D341Med (cell line): Measurements from ENCODE around the gene CDK14.
"Not testable (repeated sequence)": the region's sequence is repeated elsewhere in the genome, so short reads cannot be mapped to it uniquely, and the experiment has no call there.

Experiments
- DNase-seq: peaks from one replicate; pipeline ENCODE4 v3.0.0; 2012; ENCODE audit warnings: low spot score

CDK14 gene

DNA sequence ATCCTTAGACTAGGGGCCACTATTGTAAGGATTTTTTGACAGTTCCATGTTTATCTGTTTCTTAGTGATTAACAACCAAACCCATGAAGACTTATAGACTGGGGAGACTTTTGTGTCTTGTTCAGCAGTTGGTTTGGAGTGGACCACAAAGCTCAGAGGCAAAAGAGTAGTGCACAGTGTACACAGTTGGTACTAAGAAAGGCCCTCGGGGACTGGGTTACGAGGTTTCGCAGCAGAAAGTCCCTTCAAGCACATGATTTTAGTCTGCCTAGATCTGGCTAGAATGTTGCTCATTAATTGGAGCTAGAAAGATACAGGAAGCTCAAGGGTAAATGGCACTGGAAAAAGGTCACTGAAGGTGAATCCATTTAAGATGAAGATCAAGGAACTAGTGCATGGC, 35.4 kb downstream of the CDK14 start:
- no peak for DNase-seq

DNA sequence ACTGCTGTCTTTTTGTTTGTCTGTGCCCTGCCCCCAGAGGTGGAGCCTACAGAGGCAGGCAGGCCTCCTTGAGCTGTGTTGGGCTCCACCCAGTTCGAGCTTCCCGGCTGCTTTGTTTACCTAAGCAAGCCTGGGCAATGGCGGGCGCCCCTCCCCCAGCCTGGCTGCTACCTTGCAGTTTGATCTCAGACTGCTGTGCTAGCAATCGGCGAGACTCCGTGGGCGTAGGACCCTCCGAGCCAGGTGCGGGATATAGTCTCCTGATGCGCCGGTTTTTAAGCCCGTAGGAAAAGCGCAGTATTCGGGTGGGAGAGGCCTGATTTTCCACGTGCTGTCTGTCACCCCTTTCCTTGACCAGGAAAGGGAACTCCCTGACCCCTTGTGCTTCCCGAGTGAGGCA, 43.6 kb downstream of the CDK14 start:
- not testable (repeated sequence) for DNase-seq

DNA sequence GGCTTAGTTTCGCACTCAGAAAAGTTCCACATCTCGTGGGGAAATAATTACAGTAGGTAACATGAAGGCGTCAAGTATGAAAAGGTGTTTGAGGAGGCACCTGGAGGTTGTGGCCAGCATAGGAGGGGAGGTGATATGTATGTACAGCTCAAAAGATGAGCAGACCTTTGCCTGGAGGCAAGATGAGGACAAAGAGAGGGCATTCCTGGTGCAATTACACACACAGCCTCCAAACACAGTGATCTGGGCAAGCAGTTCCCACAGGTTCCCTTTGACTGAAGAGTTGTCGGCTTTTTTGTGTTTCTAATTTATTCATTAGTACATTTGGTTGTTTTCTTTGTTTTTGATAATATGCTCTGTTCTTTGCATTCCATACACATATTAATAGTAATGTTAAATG, 46.9 kb downstream of the CDK14 start:
- DNase-seq = no peak

DNA sequence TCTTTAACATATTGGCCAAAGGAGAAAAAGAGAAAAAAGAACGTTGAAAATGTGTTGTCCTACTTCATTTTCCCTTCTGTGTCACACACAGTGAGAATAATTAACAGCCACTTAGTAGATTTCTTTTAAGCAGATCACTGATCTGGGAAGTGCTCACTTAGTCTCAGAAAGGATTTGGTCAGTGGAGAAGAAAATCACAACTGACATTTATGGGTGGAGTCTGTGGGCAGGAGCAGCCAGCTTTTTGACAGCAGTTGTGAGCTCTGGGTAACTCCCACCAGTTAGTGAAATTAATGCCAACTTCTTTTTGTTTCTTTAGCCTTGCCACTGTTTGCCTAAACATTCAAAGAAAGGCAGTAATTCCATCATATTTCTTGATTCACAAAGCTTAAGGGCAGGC, 49.7 kb downstream of the CDK14 start:
- DNase-seq = peak; percentile 38

DNA sequence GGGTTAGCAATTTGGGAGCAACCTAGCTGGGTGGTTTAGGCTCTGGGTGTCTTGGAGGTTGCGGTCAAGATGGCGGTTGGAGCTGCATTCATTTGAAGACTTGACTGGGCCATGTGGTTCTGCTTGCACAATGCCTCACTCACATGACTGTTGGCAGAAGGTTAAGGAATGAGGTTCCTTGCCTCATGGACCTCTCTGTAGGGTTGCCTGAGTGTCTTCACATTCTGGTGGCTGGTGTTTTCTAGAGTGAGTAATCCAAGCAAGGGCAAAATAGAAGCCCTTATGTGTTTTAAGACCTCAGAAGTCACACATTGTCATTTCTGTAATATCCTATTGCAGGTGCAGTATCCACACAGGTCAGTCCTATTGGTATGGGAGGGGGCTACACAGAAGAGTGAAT, 52.0 kb downstream of the CDK14 start:
- no peak for DNase-seq

DNA sequence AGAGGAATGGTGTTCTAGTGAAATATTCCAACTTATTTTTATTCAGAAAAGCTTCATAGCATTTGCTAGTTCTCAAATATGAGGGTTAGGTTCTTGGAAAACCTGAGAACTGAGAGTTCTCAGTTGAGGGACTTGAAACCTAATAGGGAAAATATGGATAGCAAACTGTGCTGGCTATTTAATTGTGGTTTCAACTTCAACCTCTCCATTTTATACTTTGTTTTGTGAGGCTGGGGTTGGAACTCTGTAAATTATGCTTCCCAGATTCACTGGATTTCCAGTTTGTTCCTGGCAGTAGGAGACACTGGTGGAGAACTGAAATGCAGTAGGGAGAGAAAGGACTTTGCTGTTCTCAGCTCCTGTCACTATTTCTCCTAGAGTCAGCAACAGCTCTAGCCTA, 52.7 kb downstream of the CDK14 start:
- DNase-seq = no peak

DNA sequence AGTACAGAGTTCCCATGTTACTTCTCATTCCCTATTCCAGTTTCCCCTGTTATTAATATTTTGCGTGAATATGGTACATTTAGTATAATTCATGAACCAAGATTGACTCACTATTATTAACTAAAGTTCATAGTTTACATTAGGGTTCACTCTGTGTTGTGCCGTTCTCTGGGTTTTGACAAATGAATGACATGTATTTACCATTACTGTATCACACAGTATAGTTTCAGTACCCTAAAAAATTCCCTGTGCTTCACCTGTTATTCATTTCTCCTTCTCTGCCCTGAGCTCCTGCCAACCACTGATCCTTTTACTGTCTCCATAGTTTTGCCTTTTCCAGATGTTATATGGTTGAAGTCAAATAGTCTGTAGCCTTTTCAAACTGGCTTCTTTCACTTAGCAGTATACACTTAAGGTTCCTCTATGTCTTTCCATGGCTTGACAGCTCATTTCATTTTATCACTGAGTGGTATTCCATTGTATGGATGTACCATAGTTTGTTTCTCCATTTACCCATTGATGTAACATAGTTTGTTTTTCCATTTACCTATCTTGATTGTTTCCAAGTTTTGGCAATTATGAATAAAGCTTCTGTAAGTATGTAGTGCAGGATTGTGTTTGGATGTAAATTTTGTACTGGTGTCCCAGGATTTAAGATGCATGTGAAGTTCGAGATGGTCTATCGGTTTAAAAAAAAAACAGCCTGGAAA, 58.8 kb downstream of the CDK14 start:
- no peak for DNase-seq

DNA sequence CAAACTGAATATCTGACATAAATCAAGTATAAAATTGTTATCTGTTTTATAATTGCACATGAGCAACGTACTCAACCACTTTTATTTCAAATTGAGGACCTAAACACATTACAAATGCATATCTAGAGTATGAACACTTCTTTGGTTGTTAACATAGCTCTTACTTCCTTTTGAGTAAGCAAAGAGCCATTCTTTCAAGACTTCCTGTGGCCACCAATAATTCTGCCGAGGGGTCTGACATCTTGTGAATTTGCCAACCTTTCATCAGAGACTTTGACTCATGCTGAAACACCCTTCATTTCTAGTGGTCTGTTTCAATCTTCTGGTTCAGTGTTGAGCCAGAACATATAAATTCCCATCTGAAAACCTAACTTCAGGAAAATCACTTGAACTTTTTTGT, 59.4 kb downstream of the CDK14 start:
- no peak for DNase-seq

DNA sequence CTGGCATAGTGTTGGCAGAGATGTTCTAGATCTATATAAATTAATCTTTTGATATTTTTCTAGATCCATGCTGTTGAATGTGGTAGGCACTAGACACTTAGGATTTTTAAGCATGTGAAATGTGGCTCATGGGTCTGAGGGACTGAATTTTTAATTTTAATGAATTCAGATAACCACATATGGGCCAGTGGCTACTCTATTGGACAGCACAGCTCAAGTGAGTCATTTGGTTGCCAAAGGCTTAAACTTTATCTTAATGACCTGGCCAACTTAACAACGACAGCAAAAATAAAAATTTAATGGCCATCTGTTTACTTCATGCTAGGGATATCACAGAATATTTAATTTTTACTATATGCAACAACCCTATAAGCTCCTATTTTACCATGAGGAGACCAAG, 61.4 kb downstream of the CDK14 start:
- no peak for DNase-seq

DNA sequence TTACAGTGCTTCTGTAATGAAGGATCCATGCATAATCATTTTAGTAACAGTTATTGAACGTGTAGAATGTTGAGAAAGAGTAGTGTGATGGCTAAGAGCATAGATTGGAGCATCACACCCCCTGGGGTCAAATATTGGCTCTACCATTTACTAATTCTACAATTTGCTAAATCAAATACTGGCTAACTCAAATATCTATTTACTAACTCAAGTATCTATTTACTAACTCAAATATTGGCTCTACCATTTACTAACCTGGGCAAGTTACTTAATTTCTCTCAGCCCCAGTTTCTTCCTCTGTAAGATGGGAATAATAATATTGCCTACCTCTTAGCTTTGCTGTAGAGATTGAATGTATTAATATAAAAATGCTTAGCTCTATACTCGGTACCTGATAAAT, 64.0 kb downstream of the CDK14 start:
- DNase-seq = no peak

DNA sequence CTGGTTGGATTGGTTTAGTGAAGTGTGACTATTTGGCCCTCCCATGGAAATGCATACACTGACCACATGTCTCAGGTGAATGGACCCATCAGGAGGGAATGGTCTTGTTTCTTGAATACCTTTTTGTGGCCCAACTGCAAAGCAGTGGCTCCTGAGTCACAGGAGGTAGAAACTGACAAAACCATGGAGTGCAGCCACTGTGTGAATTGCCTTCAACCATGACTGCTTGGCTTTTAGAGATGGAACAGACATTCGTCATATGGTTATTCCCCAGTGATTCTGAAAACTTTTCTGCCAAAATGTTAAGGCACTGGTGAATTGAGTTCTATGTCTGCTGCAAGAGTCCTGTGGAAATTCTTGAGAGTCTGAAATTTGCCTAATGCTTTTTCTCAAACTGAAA, 64.7 kb downstream of the CDK14 start:
- no peak for DNase-seq

DNA sequence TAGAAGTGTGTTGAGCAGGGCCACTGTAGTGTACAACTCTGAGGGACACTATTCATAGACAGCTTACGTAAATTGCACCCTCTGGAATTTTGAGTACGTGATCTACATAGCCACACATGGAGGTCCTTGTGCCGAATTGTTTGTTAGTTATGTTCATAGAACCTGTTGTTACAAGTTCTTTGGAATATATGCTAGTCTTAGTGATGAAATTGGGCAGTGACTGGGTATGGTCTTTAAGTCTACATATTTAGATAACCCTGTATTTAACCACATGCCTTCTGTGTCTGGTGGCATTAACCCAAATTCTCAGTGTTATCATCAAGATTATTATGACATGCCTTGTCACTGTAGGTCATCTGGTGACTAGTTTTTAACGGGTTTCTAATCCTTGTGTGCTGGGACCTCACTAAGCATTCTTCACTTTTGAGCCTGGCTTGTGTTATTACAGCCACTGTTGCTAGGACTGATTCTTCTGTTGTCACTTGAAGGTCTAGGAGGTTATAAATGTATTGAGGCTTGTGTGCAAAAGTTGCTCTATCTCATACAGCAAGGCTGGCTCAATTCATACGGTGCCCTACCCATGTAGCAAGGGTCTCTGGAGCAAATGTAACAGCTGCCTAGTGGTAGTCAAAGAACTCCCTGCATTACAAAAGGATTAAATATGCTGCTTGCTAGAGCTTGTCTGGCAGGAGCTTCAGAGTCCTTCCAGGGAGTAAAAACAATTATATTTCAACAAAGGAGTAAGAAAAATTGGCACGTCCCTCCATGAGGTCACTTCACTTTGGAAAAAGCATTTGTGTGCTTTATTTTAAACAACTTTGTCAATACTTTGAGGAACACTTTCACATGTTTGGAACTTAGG, 65.4 kb downstream of the CDK14 start:
- no peak for DNase-seq

DNA sequence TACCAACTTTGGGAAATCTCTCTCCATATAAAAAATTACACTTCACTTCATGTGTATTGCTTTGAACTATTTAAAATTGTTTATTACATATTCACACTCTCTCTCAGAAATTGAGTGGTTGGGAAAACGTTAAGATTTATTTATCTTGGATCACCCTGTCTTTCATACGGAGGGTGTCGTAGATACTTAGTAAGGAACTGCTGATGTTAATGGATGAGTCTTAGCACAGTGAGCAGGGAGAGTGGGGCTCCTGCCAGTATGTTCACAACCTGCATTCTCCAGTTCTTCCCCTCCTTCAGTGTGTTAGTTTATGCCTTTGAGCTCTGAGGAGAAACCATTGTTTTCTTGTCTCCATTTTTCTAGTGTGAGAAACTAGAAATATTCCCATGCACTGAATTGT, 67.1 kb downstream of the CDK14 start:
- no peak for DNase-seq

DNA sequence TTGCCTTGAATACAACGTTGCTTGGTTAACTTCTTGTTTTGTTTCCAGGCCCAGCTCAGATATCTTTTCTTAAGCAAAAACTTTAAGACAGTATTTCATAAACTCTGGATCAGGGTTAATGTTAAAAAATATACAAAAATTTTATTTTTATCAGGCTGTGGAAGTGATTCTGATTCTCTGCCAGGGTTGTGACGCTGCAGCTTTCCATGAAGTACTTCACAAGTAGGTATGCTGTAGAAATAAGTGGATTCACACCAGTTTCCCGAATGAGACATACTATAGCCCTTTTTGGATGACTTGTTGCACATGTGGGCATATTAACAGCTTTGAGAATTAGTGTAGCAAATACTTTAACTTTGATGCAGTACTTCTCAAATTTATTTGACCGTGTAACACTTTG, 70.1 kb downstream of the CDK14 start:
- DNase-seq = no peak

DNA sequence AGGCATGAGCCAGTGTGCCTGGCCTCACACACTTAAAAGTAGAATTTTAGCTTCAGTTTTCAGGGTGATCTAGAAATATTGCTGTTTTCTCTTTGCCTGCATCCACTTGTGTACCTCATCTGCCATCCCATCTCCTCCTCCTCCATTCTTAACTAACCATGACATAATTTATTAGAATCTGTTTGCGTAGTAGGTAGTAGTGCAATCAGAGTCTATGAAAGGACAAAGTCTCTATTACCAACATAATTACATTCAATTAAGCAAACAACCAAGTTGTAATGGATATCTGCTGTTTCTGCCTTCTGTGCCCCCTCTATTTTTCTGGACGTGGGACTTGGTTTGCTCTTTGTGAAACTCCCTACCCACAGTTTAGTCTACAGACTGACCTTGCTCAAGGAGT, 72.9 kb downstream of the CDK14 start:
- DNase-seq = no peak

DNA sequence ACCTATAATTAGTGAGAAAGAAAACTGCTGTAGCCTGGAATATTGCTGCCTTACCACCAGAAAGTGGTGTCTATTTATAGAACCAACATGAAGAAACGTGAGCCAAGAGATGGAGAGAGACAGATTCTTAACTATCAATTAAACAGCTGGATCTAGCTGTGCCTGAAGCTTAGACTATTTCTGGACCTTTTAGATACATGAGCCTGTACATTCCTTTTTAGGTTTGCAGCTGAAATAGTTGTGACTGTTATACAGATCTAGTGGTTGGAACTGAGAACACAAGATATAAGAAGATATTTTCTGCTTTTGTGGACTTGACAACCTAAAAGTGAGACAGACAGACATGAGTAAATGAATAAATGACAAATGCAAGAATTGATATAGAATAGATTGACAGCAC, 73.4 kb downstream of the CDK14 start:
- no peak for DNase-seq

DNA sequence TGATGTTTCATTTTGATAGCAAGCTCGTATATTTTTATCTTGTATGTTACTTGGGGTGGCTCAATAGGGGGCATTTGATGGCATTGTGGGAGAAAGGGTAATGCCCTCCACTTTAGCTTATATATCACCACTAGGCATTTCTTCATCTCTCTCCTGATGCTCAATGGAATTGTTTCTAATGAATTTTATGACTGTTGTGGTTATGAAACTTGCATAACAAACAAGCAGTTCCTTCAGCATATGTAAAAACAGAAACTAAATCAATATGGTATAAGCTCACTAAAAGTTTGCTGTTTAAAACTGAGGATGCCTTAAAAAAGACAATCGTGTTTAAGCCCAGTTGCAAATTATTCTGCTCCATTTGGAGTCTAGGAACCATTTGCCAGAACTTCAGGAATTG, 75.5 kb downstream of the CDK14 start:
- no peak for DNase-seq

DNA sequence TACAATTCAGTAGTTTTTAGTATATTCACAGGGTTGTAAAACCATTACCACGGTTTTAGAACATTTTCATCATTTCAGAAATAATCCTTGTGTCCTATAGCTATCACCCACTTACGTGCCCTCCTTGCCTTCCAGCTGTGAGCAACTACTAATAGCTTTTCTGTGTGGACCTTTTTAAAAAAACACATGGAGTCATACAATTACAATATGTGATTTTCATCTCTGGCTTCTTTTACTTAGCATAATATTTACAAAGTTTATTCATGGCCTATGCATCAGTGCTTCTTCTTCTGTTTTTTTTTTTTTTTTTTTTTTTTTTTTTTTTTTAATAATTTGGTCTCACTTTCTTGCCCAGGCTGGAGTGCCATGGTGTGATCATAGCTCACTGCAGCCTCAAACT, 76.1 kb downstream of the CDK14 start:
- no peak for DNase-seq

DNA sequence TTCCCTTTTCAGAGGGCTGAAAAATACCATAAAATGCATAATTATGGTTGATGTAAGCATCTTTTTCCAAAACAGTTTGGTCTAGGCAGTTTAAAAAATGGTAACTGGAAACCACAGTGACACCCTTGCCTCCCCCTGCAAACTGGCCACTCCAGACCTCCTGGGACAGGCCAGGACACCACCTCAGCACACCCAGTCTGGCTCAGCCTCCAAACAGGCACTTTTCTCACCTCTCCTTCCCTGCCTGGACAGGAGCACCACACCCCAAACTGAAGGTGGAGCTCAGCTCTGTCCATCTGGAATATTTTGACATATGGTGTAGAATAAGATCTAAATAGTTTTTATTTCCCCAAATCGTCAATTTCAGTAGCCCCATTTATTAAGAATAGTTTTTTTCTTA, 78.5 kb downstream of the CDK14 start:
- no peak for DNase-seq

DNA sequence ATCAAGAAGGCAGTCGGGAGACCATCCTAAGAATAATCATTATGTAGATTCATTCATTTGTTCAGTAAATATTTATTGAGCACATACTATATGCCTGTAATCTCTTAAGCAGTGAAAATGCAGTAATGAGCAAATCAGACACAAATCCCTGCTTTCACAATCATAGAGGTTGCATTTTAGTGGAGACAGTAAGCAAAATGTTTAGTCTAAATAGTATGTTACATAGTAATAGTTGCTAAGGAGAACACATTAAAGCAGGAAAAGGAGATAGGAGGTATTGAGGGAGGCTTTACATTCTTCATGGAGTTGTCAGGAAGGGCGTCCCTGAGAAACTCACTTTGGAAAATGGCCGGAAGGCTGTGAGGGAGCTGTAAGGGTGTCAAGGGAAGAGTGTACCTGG, 79.9 kb downstream of the CDK14 start:
- DNase-seq = no peak

DNA sequence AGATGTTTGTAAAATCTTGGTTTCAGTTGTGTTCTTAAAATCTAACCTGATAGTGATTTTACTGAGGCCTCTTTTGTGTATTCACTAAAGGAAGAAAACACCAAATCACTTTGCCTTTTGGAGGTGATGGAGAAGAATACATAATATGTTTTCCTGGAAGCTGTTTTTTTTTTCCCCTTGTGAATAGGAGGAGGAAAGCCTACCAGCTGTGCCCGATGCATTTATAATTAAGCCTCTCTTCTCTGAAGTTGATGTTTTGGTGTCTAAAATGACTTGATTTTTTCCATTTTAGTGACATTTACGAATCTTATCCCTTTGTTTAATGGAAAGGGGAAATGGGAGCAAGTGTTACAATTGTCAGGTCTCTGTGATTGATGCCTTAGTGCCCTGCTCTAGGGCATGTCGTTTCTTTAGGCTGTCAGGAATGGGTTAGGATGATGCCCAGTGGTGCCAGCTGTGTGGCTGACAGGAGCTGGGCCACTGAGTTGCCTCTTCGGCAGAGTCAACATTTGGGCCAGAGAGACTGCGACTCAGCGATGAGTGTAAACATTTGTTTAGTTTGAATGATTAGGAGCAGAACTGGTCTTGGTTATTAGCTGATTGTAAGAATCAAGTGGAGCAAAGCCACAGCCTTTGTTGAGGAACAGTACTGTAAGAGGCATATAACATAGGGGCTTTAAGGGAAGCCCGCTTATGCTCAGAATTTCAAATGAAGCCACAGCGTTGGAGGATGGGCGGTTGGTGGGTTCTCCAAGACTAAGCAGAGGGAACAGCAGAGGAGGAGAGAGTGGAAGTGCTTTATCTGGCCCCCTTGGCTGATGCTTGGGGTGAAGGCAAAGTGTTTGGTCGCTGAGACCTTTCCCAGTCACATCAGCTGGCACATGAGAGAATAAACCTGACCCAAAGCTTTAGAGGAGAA, 81.6 kb downstream of the CDK14 start:
- no peak for DNase-seq

DNA sequence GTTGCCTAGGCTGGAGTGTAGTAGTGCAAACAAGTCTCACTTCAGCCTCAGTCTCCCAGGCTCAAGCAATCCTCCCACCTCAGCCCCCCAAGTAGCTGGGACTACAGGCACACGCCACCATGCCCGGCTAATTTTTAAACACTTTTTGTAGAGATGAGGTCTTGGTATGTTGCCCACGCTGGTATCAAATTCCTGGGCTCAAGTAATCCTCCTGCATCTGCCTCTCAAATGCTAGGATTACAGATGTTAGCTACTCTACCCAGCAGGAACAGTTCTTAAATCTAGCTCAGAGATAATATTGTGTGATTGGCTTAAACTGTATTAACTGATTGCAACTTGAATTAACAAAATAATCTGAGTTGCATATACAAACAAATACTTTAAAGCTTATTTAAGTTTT, 82.9 kb downstream of the CDK14 start:
- DNase-seq = no peak

DNA sequence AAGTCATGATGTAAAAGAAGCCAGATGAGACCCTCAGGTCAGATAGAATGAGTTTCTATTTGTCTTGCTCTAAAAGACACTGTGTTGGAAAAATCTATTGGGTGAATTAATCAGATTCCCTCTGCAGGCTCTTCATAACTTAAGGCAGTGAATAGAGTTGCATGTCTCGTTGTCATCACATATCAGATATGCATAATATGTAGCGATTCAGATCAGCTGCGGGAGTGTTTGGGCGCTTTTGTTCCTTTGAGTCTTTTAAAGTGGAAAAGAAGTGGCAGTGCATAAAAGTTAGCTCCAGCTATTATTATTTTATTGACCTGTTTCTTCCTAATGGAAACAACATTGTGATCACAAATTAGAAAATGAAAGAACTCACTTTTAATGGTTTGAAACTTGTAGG, 84.4 kb downstream of the CDK14 start:
- DNase-seq = no peak
